ENCODE results near the gene CERK.

The CERK gene

DNA sequence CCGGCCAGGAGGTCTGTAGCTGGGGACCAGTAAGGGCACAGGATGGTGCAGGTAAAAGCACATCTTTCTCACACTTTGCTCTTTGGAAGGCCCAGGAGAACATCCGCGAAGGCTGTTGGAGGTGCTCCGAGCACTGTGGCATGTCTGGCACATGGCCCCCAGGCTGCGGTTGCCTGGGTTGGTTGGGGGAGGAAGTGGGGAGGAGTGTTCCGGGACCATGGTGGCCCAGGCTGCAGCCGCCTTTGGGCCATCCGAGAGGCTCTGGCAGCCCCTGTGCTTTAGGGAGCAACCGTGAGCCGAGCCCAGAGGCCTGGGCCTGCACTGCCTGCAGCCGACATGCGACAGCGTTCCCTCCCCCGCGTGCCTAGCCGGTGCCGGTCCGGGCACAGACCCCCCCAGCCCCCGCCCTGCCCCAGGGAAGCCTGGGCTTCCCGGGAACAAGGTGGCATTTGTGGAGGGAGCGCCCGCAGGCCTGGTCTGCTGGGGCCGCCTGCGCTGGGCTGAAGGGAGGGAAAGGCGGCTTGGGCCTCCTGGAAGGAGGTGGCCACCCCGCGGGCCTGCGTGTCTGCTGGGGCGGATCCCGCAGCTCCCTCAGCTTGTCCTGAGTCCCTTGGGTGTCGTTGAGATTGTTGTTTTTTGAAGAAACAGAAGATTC, 59.9 kb downstream of the CERK start:
- DNase-seq (ENCODE audit: low read depth in 2 of 2) = no peak

DNA sequence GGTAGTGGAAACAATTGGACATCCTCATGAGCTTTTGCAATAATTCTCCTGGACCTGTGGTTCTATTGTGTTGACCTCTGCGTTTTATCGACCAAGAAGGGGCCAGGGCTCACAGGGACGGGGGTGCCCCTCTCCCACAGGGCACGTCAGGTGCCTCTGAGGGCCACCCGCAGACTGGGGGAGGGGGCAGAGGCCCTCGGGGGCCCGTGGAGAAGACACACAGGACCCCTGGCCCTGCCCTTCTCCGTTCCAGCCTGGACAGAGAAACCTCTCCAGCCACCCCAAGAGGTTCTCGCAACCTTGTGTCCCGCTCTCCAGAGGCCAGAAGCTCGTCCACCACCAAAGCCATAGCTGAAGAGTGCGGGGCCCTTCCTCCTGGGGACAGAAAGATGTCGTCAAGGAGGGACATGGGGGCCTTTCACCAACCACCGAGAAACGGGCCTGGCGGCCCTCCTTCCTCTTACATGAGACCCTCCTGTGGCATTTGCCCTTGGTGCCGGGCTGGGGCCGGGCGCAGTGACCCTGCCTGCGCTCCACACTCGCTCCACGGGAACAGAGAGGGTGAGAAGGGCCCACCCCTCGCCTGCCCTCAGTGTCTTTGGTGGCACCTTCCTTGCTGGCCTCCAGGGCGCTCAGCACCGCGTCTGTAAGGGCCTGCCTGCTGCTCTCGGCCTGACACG, 60.6 kb downstream of the CERK start:
- DNase-seq (ENCODE audit: low read depth in 2 of 2) = no peak

DNA sequence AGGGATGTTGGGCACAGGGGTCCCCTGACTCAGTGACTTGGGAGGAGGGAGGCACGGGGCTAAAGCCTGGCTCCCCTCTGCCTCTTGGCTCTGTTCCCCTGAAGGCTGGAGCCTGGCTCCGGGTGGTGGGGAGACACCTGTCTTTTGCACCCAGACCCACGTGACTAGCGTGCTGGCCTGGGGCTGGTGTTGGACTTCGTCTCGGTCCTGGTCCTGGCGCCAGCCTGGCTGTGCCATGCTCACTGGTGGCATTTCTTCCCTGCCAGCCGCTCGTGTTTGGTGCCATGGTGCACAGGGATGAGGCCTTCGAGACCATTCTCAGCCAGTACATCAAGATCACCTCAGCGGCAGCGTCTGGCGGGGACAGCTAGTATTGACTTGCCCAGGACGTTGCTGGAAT, 61.2 kb downstream of the CERK start:
- no peak for DNase-seq (ENCODE audit: low read depth in 2 of 2)

DNA sequence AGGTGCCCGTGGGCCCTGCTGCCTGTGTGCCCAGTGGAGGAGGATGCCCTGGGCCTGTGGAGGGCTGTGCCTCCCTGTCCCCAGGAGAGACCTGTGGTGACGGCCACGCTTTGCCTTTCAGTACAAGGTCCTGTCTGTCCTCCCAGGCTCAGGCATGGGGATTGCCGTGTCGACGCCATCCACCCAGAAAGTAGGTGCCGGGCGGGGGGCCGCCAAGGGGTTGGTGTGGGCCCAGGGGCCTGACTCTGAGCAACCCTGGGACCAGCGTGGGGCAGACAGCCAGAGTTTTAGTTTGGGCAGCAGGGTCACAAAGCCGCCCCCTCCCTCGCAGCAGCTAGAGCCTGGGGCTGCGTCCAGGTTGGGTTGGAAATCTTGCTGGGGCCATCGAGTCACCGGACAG, 61.6 kb downstream of the CERK start:
- DNase-seq (ENCODE audit: low read depth in 2 of 2) = no peak

DNA sequence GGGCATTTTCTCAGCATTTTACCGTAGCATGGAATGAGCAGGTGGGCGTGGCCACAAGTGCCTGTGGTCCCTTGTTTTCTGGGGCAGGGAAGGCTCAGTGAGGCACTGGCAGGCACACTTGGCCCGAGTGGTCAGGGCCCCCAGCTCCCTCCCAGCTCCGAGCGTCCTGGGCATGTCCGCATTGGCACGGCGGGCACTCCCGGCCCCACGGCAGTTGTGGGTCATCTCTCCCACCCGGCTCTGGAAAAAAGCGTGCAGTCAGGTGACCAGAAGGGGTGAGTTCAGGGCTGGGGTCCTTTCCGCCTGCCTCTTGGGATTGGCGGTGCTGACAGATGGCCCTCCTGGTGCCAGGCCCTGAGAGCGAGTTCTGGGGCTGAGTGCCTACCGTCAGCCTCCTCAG, 62.1 kb downstream of the CERK start:
- DNase-seq (ENCODE audit: low read depth in 2 of 2) = no peak

DNA sequence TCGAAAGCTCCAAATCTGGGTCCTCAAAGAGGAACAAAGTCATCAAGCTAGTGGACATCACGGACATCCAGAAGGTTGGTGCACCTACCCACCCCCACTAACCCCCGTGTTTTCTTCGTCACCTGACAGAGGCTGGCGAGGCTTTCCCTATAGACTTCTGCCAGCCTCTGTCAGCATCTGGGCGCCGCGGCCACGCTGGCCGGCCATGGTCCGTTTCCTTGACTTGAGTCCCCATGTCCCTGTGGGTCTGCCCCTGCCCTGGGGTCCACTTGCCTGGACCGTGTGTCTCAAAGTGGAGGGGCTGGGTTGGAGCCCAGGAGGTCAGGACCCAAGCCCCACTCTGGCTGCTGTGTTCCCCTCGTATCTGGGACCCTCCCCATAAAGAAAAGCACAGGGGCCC, 62.6 kb downstream of the CERK start:
- no peak for DNase-seq (ENCODE audit: low read depth in 2 of 2)

DNA sequence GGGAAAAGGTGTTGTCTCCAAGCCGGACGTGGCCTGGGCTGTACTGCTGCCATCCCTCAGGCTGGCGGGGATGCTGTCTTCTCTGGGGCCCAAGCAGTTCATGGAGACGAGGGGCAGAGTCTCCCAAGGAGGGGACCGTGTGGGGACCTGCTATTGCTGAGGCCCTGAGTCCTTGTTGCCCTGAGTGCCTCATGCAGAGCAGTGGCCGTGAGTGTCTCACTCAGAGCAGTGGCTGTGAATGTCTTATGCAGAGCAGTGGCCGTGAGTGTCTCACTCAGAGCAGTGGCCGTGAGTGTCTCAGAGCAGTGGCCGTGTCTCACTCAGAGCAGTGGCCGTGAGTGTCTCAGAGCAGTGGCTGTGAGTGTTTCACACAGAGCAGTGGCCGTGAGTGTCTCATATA, 63.1 kb downstream of the CERK start:
- DNase-seq (ENCODE audit: low read depth in 2 of 2) = no peak

DNA sequence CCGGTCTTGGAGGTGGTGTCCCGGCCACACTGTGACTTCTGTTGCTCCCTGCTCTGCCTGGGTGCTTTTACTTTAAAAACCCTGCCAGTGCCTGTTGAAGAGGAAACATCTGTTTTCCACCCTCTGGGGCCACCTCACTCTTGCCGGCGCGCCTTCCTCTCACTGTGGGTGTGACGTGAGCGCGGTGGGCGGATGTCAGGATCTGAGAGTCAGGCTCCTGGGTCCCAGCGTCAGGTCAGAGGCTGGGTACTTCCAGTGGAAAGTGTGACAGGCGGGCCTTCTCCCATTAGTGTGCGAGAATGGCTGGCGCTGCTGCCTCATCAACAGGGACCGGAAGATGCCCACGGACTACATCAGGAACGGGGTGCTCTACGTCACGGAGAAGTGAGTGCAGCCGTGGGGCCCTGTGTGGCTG, 63.7 kb downstream of the CERK start:
- peak; percentile 77 to 98 for DNase-seq (ENCODE audit: low read depth in 2 of 2)

DNA sequence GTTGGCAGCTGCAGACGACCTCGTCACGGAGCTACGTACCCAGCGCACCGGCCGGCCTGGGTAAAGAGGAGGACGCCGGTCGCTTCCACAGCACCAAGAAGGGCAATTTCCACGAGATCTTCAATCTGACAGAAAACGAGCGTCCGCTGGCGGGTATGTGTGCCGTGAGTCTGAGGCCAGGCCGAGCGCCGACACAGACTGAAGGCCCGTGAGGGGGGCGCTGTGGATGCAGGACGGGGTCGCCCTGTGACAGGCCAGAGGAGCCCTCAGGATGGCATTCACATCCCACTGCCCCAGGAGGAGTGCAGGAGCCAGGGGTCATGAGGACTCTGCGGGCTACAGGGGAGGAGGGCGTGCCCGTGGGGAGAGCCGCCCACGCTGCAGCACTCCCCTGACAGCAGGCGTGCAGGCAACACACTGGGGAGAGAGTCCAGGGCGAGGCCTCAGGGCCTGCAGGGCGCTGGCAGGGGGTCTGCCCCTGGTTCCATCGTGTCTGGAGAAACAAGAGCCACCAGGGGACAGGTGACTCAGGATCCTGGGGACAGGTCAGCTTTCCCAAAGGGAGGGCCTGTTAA, 64.3 kb downstream of the CERK start:
- DNase-seq (ENCODE audit: low read depth in 2 of 2) = no peak

DNA sequence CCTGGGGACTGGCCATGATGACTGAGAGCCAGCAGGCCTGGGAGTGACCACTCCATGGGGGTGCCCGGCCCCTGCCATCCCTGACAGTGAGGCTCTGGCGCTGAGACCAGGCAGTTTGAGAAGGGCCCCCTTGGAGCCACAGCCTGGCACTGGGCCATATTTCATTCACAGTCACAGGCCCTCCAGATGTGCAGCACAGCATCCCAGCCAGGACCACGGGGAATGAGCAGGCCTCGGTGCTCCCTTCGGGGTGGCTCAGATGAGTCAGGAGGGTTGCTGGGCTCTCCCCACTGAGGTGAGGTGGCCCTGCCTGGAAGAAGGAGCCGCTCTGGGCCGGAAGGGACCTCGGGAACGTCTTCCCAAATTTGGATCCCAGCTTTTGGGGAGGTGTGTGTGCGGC, 64.8 kb downstream of the CERK start:
- DNase-seq (ENCODE audit: low read depth in 2 of 2) = no peak

DNA sequence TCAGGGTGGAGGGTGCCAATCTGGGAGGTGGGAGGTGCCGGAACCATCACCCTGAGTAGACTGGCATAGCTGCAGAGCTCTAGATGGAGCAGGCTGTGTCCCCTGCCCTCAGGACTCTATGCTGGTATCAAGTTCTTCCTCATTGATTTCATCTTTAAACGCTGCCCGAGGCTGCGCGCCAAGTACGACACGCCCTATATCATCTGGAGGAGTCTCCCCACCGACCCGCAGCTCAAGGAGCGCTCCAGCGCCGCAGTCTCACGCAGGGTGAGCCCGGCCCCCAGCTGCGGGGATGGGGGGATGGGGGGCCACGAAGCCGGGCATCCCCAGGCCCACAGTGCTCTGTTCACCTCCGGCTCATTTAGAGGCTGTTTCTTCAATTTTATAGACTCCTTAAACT, 65.3 kb downstream of the CERK start:
- DNase-seq (ENCODE audit: low read depth in 2 of 2) = no peak

DNA sequence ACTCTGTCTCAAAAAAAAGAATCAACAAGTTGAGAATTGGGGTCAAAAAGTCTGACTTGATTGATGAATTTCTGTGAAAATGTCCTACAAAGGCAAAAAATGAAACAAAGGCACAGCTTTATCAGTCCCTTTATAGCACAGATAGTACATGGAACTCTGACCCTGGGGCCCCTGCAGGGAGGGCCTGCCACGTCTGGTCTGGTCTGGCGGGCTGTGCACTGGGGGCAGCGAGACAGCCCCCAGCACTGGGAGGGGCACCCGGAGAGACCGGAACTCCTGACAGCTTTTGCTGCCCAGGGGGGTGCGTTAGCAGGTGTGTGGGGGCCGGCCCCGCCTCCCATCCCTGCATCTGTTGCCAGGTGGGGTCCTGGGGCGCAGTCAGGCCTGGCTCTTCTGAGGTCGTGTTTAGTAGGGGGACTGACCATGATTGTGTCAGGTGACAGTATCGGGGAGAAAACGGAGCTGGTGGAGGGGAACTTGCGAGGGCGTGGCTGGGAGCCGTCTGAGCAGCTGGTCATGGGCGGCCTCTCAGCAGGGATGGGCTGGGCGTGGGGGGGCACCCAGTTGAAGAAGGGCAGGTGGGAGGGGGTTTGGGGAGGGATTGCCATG, 66.1 kb downstream of the CERK start:
- DNase-seq (ENCODE audit: low read depth in 2 of 2) = no peak

DNA sequence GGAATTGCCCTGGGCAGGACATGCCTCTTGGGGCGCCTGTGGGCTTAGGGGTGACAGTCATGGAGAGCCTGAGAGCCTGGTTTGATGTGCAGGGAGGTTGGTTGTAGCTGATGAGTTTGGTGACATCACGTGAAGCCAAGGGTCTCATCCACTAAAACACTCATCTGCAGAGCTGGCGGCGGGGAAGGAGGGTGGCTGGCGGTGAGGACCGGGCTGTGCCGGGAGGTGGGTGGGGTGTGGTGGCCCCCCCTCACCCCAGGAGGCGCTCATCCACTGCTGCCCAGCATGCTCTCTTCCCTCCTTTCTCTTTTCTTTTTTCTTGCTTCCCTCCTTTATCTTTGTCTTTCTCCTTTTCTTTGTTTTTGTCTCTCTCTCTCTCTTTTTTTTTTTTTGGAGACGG, 68.9 kb downstream of the CERK start:
- DNase-seq (ENCODE audit: low read depth in 2 of 2) = no peak

DNA sequence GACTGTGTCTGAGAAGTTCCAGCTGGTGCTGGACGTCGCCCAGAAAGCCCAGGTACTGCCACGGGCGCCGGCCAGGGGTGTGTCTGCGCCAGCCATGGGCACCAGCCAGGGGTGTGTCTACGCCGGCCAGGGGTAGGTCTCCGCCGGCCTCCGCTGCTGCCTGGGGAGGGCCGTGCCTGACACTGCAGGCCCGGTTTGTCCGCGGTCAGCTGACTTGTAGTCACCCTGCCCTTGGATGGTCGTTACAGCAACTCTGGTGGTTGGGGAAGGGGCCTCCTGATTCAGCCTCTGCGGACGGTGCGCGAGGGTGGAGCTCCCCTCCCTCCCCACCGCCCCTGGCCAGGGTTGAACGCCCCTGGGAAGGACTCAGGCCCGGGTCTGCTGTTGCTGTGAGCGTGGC, 69.9 kb downstream of the CERK start:
- DNase-seq (ENCODE audit: low read depth in 2 of 2) = no peak

DNA sequence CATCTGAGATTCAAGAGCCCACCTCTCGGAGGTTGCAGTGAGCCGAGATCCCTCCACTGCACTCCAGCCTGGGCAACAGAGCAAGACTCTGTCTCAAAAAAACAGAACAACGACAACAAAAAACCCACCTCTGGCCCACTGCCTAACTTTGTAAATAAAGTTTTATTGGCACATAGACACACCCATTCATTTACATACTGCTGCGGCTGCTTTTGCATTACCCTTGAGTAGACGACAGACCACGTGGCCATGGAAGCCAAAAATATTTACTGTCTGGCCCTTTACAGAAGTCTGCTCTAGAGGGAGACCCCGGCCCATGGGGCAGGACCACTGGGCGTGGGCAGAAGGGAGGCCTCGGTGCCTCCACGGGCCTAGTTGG, 70.8 kb downstream of the CERK start:
- no peak for DNase-seq (ENCODE audit: low read depth in 2 of 2)

DNA sequence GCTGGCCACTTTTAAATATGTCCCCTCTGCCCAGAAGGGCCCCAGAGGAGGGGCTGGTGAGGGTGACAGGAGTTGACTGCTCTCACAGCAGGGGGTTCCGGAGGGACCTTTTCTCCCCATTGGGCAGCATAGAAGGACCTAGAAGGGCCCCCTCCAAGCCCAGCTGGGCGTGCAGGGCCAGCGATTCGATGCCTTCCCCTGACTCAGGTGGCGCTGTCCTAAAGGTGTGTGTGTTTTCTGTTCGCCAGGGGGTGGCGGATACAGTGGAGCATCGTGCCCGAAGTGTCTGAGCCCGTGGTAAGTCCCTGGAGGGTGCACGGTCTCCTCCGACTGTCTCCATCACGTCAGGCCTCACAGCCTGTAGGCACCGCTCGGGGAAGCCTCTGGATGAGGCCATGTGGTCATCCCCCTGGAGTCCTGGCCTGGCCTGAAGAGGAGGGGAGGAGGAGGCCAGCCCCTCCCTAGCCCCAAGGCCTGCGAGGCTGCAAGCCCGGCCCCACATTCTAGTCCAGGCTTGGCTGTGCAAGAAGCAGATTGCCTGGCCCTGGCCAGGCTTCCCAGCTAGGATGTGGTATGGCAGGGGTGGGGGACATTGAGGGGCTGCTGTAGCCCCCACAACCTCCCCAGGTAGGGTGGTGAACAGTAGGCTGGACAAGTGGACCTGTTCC, 71.3 kb downstream of the CERK start:
- DNase-seq (ENCODE audit: low read depth in 2 of 2) = no peak

DNA sequence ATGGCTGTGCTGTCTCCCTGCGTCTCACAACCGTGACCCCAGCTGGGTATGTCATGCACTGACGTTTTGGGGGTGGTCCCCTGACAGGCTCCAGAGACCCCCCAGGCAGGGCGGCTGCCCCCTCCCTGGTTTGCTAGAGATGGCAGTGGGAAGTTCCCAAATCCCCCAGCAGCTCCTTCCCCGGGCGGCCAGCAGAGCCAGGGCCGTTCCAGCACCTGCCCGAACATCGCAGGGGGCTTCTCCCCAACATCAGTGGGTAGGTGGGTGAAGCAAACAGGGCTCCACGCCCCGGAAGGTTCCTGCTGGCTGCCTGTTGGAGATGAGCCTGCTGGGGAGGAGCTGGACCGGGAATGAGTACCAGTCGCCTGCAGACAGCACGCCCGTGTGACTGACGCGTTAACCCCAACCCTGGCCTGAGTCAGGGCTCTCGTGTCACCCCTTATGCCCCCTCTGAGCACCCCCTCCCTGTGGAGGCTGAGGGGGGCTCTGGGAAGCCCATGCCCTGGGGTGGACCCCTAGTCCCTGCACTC, 72.2 kb downstream of the CERK start:
- no peak for DNase-seq (ENCODE audit: low read depth in 2 of 2)

DNA sequence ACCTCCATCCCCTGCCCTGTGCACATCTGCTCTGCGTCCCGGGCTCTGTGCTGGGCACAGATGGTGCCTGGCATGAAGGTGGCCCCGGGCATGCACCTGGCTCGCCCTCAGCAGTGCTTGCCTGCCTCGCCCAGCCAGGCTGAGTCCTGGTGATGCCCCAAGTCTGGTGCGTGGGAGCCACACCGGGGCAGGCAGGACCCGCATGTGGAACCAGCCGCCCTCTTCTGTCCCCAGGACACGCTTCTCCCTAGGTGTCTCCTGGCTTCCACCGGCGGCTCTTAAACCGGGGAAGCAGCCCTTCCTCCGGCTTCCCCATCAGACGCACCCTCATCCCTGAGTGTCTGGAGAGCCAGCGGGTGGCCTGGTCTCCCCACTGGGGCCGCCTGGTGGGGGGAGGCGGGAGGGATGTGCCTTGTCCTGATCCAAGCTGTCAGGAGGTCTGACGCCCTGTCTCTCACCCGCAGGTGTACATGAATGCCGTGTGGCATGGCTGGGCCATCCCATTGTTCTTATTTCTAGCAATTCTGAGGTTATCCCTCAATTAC, 72.8 kb downstream of the CERK start:
- no peak for DNase-seq (ENCODE audit: low read depth in 2 of 2)

DNA sequence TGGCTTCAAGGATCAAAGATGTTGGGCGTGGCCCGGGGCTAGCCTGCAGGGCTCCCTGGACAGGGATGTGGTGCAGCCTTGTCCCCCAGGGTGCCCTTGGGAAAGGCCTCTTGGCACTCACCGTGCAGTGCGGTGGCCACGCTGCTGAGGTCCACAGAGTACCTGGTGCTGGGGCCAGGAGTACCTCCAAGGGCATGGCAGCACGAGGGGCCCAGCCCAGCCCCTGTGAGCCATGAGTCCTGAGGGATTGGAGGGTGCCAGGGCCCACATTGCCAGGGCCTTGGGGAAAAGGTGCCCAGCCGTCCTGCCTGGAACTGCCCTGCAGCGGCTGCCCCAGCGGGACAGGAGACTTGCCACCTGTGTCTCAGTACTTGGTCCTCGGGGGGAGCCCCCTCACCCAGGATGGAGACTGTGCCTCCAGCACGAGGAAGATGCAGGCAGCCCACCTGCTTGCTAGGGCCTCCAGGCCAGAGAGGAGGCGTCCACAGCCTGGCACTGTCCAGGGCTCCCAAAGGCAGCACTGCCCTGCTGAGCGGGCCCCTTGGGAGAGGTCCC, 73.7 kb downstream of the CERK start:
- no peak for DNase-seq (ENCODE audit: low read depth in 2 of 2)

DNA sequence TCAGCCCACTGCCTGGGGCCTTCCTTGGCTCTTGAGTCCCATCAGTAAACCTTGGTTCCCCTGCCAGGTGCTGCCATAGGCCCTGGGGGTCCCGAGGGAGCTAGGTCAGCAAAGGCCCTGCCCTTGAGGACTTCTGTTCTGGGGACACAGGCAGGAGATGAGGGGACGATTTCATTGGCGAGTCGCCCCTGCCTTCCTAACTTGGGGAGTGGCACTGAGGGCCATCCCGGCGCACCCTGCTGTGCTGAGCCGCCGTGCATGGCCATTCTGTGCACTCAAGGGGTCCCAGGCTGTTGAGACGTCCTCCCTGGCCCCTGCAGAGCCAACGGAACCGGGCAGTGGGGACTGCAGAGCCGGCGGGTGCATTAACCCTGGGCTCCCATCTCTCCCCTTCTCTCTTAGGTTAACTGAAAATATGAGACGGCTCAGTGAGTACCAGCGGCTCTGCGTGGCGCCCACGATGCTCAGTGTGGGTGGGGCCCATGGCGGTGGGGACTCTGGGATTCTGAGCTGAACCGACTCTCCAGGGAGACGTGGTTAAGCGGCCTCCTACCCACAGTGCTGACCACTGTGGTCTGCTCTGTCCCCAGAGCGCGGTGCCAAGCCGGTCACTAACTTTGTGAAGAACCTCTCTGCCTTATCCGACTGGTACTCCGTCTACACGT, 74.5 kb downstream of the CERK start:
- no peak for DNase-seq (ENCODE audit: low read depth in 2 of 2)

DNA sequence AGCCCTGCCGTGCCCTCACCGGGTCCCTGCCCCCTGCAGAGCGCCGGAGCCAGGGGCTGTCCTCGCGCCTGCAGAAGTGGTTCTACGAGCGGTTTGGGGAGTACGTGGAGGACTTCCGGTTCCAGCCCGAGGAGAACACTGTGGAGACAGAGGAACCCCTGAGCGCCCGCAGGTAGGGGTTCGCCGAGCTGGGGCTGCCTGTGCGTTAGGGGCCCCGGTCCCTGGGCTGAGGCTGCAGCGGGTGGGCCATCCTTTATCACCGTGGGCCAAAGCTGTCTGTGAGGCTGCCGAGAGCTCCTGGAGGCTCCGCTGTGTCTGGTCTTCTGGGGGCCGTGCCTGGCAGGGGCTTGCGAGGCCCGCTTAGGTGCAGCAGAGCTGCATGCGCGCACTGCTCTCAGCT, 75.1 kb downstream of the CERK start:
- no peak for DNase-seq (ENCODE audit: low read depth in 2 of 2)
